ENCODE measurements around the gene GORAB. TPM values are rescaled to one million over a fixed set of nuclear protein-coding genes. Genes with fewer than 3 reads are reported as not detected.

GORAB gene
- total RNA-seq, 1 experiment from 2014 or later = 10.9 TPM

DNA sequence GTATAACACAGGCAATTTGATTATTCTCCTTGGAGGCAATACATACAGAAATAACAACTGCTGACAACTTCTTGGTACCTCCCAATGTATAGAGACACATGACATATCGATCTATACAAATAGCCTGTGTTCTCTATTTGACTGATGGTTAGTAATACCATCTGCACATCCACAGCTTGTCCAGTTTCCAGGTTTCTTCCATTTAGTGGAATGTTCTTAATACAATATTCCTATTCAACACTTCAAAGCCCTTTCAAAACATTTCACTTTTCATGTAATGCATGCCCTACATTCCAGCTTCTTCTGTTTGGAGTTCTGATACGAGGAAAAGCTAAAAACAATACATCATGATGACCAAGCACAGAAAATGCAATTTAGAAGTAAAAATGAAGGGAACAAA, 37.0 kb upstream of the GORAB start:
- Histone ChIP-seq H3K27me3 (replicated peaks; ENCODE audit: insufficient read depth, low read depth, low read length, poor library complexity) (peaks cover 84% of the 10 kb centered on the region), H3K36me3 (ENCODE audit: insufficient read depth, low read length, poor library complexity, severe bottlenecking) (no peaks in the 10 kb centered on the region), H3K4me3 (ENCODE audit: low read depth, low read length, poor library complexity, severe bottlenecking) (no peak overlapping the region), H3K4me1 (ENCODE audit: insufficient read depth, low read length, poor library complexity, severe bottlenecking) (peaks cover 17% of the 10 kb centered on the region), H3K9me3 (ENCODE audit: low read depth, low read length, poor library complexity, severe bottlenecking) (no peaks in the 10 kb centered on the region), H3K27ac (ENCODE audit: low read depth, low read length, poor library complexity, severe bottlenecking) (no peak overlapping the region)
- intact Hi-C loops (cut with micrococcal nuclease; ENCODE audit: unreplicated experiment) = loop anchor here (2.0 to 10.0 kb wide), 2 partner anchors 170 to 480 kb away; partner anchors contain the start of gene PRRX1
- POLR2A ChIA-PET (ENCODE audit: low non-redundant PET) = no interaction called here
- no TSS peak for BruUV-seq (replicated peaks)
- no peak for DNase-seq (ENCODE audit: low spot score)
- TF ChIP-seq EZH2 (IDR thresholded peaks at IDR 0.05; ENCODE audit: borderline replicate concordance, low read depth, low read length, poor library complexity, severe bottlenecking) (no peak), CTCF (conservative IDR thresholded peaks at IDR 0.05; ENCODE audit: low read depth, low read length) (no peak)
- CTCF ChIA-PET = interaction anchor here (0.6 kb wide), 1 partner anchor 46 kb away, joined by 4 read pairs; no protein-coding TSS in a partner anchor

DNA sequence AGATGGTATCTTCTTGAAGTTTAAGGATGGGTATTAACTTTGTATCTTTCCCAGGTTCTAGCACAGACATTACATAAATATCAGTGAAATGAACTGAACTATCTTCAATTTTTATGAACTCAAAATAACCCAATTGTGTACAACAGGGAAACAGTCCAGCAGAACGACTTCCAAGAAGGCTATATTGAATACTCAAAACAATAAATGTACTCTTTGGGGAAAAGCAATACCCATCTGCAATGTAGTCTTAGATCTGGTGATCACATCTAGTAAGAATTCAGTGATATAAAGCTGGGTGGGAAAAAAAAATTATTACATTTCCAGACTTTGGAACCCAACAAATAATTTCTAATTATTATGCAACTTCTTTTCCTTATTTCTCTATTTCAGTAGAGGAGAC, 33.1 kb upstream of the GORAB start:
- Histone ChIP-seq H3K9me3 (ENCODE audit: low read depth, low read length, poor library complexity, severe bottlenecking) (no peaks in the 10 kb centered on the region), H3K36me3 (ENCODE audit: insufficient read depth, low read length, poor library complexity, severe bottlenecking) (no peaks in the 10 kb centered on the region), H3K4me3 (ENCODE audit: low read depth, low read length, poor library complexity, severe bottlenecking) (no peak overlapping the region), H3K4me1 (ENCODE audit: insufficient read depth, low read length, poor library complexity, severe bottlenecking) (peaks cover 11% of the 10 kb centered on the region), H3K27ac (ENCODE audit: low read depth, low read length, poor library complexity, severe bottlenecking) (no peak overlapping the region), H3K27me3 (replicated peaks; ENCODE audit: insufficient read depth, low read depth, low read length, poor library complexity) (peaks cover 85% of the 10 kb centered on the region)
- intact Hi-C loops (cut with micrococcal nuclease; ENCODE audit: unreplicated experiment) = loop anchor here (10.0 kb wide), 1 partner anchor 484 kb away; no protein-coding TSS in a partner anchor
- TF ChIP-seq CTCF (conservative IDR thresholded peaks at IDR 0.05; ENCODE audit: low read depth, low read length) = no peak
- no peak for TF ChIP-seq EZH2 (IDR thresholded peaks at IDR 0.05; ENCODE audit: borderline replicate concordance, low read depth, low read length, poor library complexity, severe bottlenecking)
- DNase-seq (ENCODE audit: low spot score) = no peak
- CTCF ChIA-PET = no interaction called here
- BruUV-seq (replicated peaks) = no TSS peak
- POLR2A ChIA-PET (ENCODE audit: low non-redundant PET) = no interaction called here

GRCh38 chr1:170503665-170504064, 28.3 kb upstream of the GORAB start:
- intact Hi-C loops (cut with micrococcal nuclease; ENCODE audit: unreplicated experiment) = no loop called here
- H3K27ac ChIP-seq (ENCODE audit: low read depth, low read length, poor library complexity, severe bottlenecking) = no peak overlapping the region
- CTCF ChIA-PET = no interaction called here

More at GRCh38 chr1:170503665-170504064, 28.3 kb upstream of the GORAB start:
- no peak for DNase-seq (ENCODE audit: low spot score)
- no peaks in the 10 kb centered on the region for H3K4me1 ChIP-seq (ENCODE audit: insufficient read depth, low read length, poor library complexity, severe bottlenecking)
- no peaks in the 10 kb centered on the region for H3K36me3 ChIP-seq (ENCODE audit: insufficient read depth, low read length, poor library complexity, severe bottlenecking)
- H3K4me3 ChIP-seq (ENCODE audit: low read depth, low read length, poor library complexity, severe bottlenecking) = no peak overlapping the region
- peaks cover 64% of the 10 kb centered on the region for H3K27me3 ChIP-seq (replicated peaks; ENCODE audit: insufficient read depth, low read depth, low read length, poor library complexity)
- TF ChIP-seq CTCF (conservative IDR thresholded peaks at IDR 0.05; ENCODE audit: low read depth, low read length) = no peak
- no peaks in the 10 kb centered on the region for H3K9me3 ChIP-seq (ENCODE audit: low read depth, low read length, poor library complexity, severe bottlenecking)
- POLR2A ChIA-PET (ENCODE audit: low non-redundant PET) = no interaction called here
- BruUV-seq (replicated peaks) = no TSS peak

Measured in A673 (cell line).